Trophoblast cell (in vitro differentiated cells and primary cell): ENCODE data around the gene MAP3K1.

Experiments used
- DNase-seq, 2 donors: peaks; one replicate each; pipeline ENCODE4 v3.0.0-alpha.2; 2016
- H2AFZ ChIP-seq: 2 replicates; pipeline ENCODE4 v1.6.1; 2013; ENCODE audit warnings: low read length, moderate library complexity, mild to moderate bottlenecking; ENCODE audit not compliant: insufficient read depth, poor library complexity
- H2AK5ac ChIP-seq: 2 replicates; pipeline ENCODE4 v1.6.1; 2013; ENCODE audit warnings: mild to moderate bottlenecking, low read length
- H2BK120ac ChIP-seq: 2 replicates; pipeline ENCODE4 v1.6.1; 2013; ENCODE audit warnings: low read length, mild to moderate bottlenecking, moderate library complexity; ENCODE audit not compliant: insufficient read depth, poor library complexity
- H2BK12ac ChIP-seq: 2 replicates; pipeline ENCODE4 v1.6.1; 2013; ENCODE audit warnings: mild to moderate bottlenecking, low read length, moderate library complexity
- H2BK5ac ChIP-seq: 2 replicates; pipeline ENCODE4 v1.6.1; 2013; ENCODE audit warnings: low read length, low read depth, moderate library complexity, mild to moderate bottlenecking; ENCODE audit not compliant: poor library complexity
- H3K14ac ChIP-seq: 2 replicates; pipeline ENCODE4 v1.6.1; 2013; ENCODE audit warnings: mild to moderate bottlenecking, low read length
- H3K18ac ChIP-seq: 2 replicates; pipeline ENCODE4 v1.6.1; 2013; ENCODE audit warnings: mild to moderate bottlenecking, low read length
- H3K23ac ChIP-seq: 2 replicates; pipeline ENCODE4 v1.6.1; 2013; ENCODE audit warnings: low read length
- H3K27ac ChIP-seq: 2 replicates; pipeline ENCODE4 v1.5.1; 2013; ENCODE audit warnings: low read depth, mild to moderate bottlenecking, inconsistent platforms, low read length, moderate library complexity
- H3K27me3 ChIP-seq: 2 replicates; pipeline ENCODE4 v1.6.1; 2013; ENCODE audit warnings: inconsistent platforms, mild to moderate bottlenecking, low read length, moderate library complexity; ENCODE audit not compliant: insufficient read depth
- H3K36me3 ChIP-seq, 2 experiments: 1 replicate in 1 of 2; 2 replicates in 1 of 2; pipeline ENCODE4 v1.6.1; 2013; ENCODE audit warnings: low read length in 2 of 2, mild to moderate bottlenecking in 2 of 2, moderate library complexity in 1 of 2; ENCODE audit not compliant: insufficient read depth in 2 of 2, control insufficient read depth in 1 of 2
- H3K4ac ChIP-seq: 2 replicates; pipeline ENCODE4 v1.6.1; 2013; ENCODE audit warnings: low read depth, mild to moderate bottlenecking, low read length, moderate library complexity
- H3K4me1 ChIP-seq, 2 experiments: 1 replicate in 1 of 2; 2 replicates in 1 of 2; pipeline ENCODE4 v1.6.1; 2013; ENCODE audit warnings: low read length in 2 of 2, mild to moderate bottlenecking in 2 of 2, moderate library complexity in 1 of 2; ENCODE audit not compliant: insufficient read depth in 2 of 2, control insufficient read depth in 1 of 2
- H3K4me2 ChIP-seq: 2 replicates; pipeline ENCODE4 v1.6.1; 2013; ENCODE audit warnings: inconsistent platforms, mild to moderate bottlenecking, low read length, moderate library complexity
- H3K4me3 ChIP-seq: 2 replicates; pipeline ENCODE4 v1.5.1; 2013; ENCODE audit warnings: mild to moderate bottlenecking, low read depth, low read length, inconsistent platforms
- H3K79me1 ChIP-seq: one replicate; pipeline ENCODE4 v1.6.1; 2013; ENCODE audit warnings: low read length
- H3K79me2 ChIP-seq: 2 replicates; pipeline ENCODE4 v1.6.1; 2013; ENCODE audit warnings: low read length, mild to moderate bottlenecking; ENCODE audit not compliant: control insufficient read depth, insufficient read depth, poor library complexity
- H3K9ac ChIP-seq: 2 replicates; pipeline ENCODE4 v1.6.1; 2013; ENCODE audit warnings: mild to moderate bottlenecking, low read length
- H3K9me3 ChIP-seq: 2 replicates; pipeline ENCODE4 v1.6.1; 2013; ENCODE audit warnings: low read depth, mild to moderate bottlenecking, control low read depth, inconsistent platforms, low read length; ENCODE audit not compliant: insufficient read depth
- H4K12ac ChIP-seq: 2 replicates; pipeline ENCODE4 v1.6.1; 2013; ENCODE audit warnings: low read depth, mild to moderate bottlenecking, low read length, moderate library complexity
- H4K8ac ChIP-seq: 2 replicates; pipeline ENCODE4 v1.6.1; 2013; ENCODE audit warnings: low read depth, mild to moderate bottlenecking, low read length, moderate library complexity
- H4K91ac ChIP-seq: one replicate; pipeline ENCODE4 v1.6.1; 2013; ENCODE audit warnings: low read depth, mild to moderate bottlenecking, low read length, moderate library complexity
- WGBS: extraction: QIAGEN DNeasy Blood & Tissue Kit; methylation state at CpG from one replicate; pipeline ENCODE4 v1.1.7; 2013; ENCODE audit warnings: missing lambda C conversion rate; ENCODE audit not compliant: insufficient read length, insufficient coverage; ENCODE audit errors: extremely low coverage; 5-methylcytosine and 5-hydroxymethylcytosine counted together

Gene MAP3K1

DNA sequence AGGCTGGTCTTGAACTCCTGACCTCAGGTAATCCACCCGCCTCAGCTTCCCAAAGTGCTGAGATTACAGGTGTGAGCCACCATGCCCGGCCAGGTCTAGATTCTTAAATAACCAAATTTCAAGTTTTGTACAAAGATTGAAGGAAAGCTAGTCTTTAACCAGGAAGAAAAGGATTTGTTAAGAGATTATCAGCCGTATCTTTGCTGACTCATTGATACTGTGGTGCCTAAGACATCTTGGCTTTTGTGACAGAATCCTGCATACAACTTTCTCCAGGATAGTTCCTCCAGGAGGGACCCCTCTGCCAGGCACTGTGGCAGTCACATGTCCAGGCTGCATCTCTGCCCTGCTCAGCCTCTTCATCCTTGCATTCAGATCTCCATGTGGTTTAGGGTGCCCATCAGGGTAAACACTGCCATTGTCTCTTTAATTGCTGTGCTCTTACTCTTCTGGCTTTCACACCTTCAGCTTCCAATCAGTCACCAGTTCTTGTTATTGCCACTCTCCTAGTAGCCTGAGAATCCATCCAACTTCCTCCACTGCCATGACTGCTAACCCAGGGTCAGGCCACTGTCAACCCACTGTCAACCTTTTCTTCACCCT, 10.0 kb downstream of the MAP3K1 start:
- H2BK120ac ChIP-seq: no peak overlapping the region
- no peak overlapping the region for H3K9ac ChIP-seq
- H3K27ac ChIP-seq: no peak overlapping the region
- H3K4me2 ChIP-seq: no peak overlapping the region
- no peak overlapping the region for H3K18ac ChIP-seq
- no peak overlapping the region for H4K12ac ChIP-seq
- no peak overlapping the region for H4K8ac ChIP-seq
- H3K36me3 ChIP-seq: no peaks in the 10 kb centered on the region
- H2BK12ac ChIP-seq: no peak overlapping the region
- H2AK5ac ChIP-seq: no peak overlapping the region
- no peak for DNase-seq
- H3K79me2 ChIP-seq: peaks cover 6% of the 10 kb centered on the region
- no peak overlapping the region for H2BK5ac ChIP-seq
- H3K79me1 ChIP-seq: no peaks in the 10 kb centered on the region
- H2AFZ ChIP-seq: no peak overlapping the region
- H3K4ac ChIP-seq: peak overlapping the region; percentile 68
- no peak overlapping the region for H4K91ac ChIP-seq
- H3K27me3 ChIP-seq: no peaks in the 10 kb centered on the region
- peaks cover 3% of the 10 kb centered on the region for H3K9me3 ChIP-seq
- WGBS: no CpG with 5 or more reads among the region's 3 CpGs
- H3K14ac ChIP-seq: no peak overlapping the region
- H3K4me1 ChIP-seq: peaks cover 4 to 12% of the 10 kb centered on the region in 2 experiments
- H3K4me3 ChIP-seq: no peak overlapping the region
- H3K23ac ChIP-seq: no peak overlapping the region

DNA sequence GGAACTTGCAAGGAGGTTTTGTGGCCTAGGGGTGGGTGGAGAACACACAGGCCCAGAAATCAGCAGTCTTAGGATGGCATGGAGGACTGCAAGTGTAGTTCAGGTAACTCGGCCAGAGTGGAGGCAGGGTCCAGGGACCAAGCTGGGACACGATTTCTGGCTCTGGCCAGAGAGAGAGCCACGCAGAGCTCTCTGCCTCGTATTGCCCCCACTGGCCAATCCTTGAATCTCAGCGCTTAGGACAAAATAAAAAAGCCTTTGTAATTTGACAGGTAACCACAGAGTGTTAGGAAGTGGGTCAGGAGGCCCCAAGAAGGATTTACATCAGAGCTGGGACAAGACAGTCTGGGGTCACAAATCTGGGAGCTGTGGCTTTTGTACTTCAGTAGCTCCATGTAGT, 11.7 kb downstream of the MAP3K1 start:
- H3K23ac ChIP-seq: no peak overlapping the region
- H3K9ac ChIP-seq: no peak overlapping the region
- no peak overlapping the region for H2BK120ac ChIP-seq
- no peak overlapping the region for H2BK12ac ChIP-seq
- H3K18ac ChIP-seq: no peak overlapping the region
- H3K4me1 ChIP-seq: peaks cover 4 to 12% of the 10 kb centered on the region in 2 experiments
- WGBS: no CpG with 5 or more reads among the region's 5 CpGs
- no peak overlapping the region for H4K91ac ChIP-seq
- H2BK5ac ChIP-seq: no peak overlapping the region
- no peak overlapping the region for H2AFZ ChIP-seq
- H3K4ac ChIP-seq: no peak overlapping the region
- H3K27me3 ChIP-seq: no peaks in the 10 kb centered on the region
- H3K79me2 ChIP-seq: peaks cover 6% of the 10 kb centered on the region
- H4K8ac ChIP-seq: no peak overlapping the region
- DNase-seq: peak in 1 of 2 donors; percentile 21
- peaks cover 3% of the 10 kb centered on the region for H3K9me3 ChIP-seq
- H3K79me1 ChIP-seq: no peaks in the 10 kb centered on the region
- H4K12ac ChIP-seq: no peak overlapping the region
- H3K4me2 ChIP-seq: no peak overlapping the region
- no peak overlapping the region for H2AK5ac ChIP-seq
- no peak overlapping the region for H3K4me3 ChIP-seq
- no peak overlapping the region for H3K14ac ChIP-seq
- H3K36me3 ChIP-seq: no peaks in the 10 kb centered on the region
- H3K27ac ChIP-seq: no peak overlapping the region

- Histone ChIP-seq H3K79me2 (peaks cover 4% of the 10 kb centered on the region), H3K27ac (no peak overlapping the region), H3K4me1 (peaks cover 4 to 10% of the 10 kb centered on the region in 2 experiments), H3K9me3 (peaks cover 3% of the 10 kb centered on the region), H3K9ac (no peak overlapping the region), H3K79me1 (no peaks in the 10 kb centered on the region), H3K36me3 (no peaks in the 10 kb centered on the region), H4K12ac (no peak overlapping the region), H2AK5ac (no peak overlapping the region), H3K18ac (no peak overlapping the region), H4K91ac (no peak overlapping the region), H3K23ac (no peak overlapping the region), H3K14ac (no peak overlapping the region), H2BK120ac (no peak overlapping the region), H3K4me2 (no peak overlapping the region), H2BK12ac (no peak overlapping the region), H2AFZ (no peak overlapping the region), H3K27me3 (no peaks in the 10 kb centered on the region), H4K8ac (no peak overlapping the region), H2BK5ac (no peak overlapping the region), H3K4ac (no peak overlapping the region), H3K4me3 (no peak overlapping the region)
- no peak for DNase-seq
- WGBS: no CpG with 5 or more reads among the region's 2 CpGs
These were observed 12.6 kb downstream of the MAP3K1 start for GRCh38 chr5:56827924-56828323.

- no peak overlapping the region for H4K91ac ChIP-seq
- H2AFZ ChIP-seq: no peak overlapping the region
- H2AK5ac ChIP-seq: no peak overlapping the region
- no peak overlapping the region for H2BK12ac ChIP-seq
- peak overlapping the region; percentile 67 for H3K4ac ChIP-seq
- H3K18ac ChIP-seq: no peak overlapping the region
- no peak overlapping the region for H3K27ac ChIP-seq
- H3K9me3 ChIP-seq: peaks cover 3% of the 10 kb centered on the region
- H3K9ac ChIP-seq: no peak overlapping the region
- no peak for DNase-seq
- no peaks in the 10 kb centered on the region for H3K27me3 ChIP-seq
- H4K8ac ChIP-seq: no peak overlapping the region
- H3K4me1 ChIP-seq: peaks cover 7 to 10% of the 10 kb centered on the region in 2 experiments
- H3K23ac ChIP-seq: no peak overlapping the region
- peaks cover 5% of the 10 kb centered on the region for H3K79me2 ChIP-seq
- no peaks in the 10 kb centered on the region for H3K36me3 ChIP-seq
- H3K4me2 ChIP-seq: no peak overlapping the region
- no peak overlapping the region for H2BK120ac ChIP-seq
- no CpG with 5 or more reads among the region's 11 CpGs for WGBS
- H3K4me3 ChIP-seq: no peak overlapping the region
- H2BK5ac ChIP-seq: no peak overlapping the region
- no peak overlapping the region for H3K14ac ChIP-seq
- no peak overlapping the region for H4K12ac ChIP-seq
- H3K79me1 ChIP-seq: no peaks in the 10 kb centered on the region
These were observed 14.0 kb downstream of the MAP3K1 start for GRCh38 chr5:56829137-56829908.
